Keratinocyte (primary cell): ENCODE measurements around the gene WDPCP. TPM values are rescaled to one million over a fixed set of nuclear protein-coding genes. Genes with fewer than 3 reads are reported as not detected.

ENCODE experiments used
- DNase-seq: peaks from one replicate; pipeline ENCODE4 v3.0.0-alpha.2; 2011; ENCODE audit warnings: low read depth, missing footprints, low spot score
- FAIRE-seq: peaks from 2 replicates; lab custom pipeline; 2011; peaks lifted over from hg19 to GRCh38; lab: Jason Lieb, UNC
- H2AFZ ChIP-seq: 2 replicates; pipeline ENCODE4 v1.6.0; 2012; ENCODE audit warnings: low read length, control low read depth, inconsistent platforms; ENCODE audit not compliant: control insufficient read depth
- H3K27ac ChIP-seq: 2 replicates; pipeline ENCODE4 v1.5.1; 2011; ENCODE audit warnings: low read length; ENCODE audit not compliant: control insufficient read depth, insufficient read depth
- H3K27me3 ChIP-seq: 3 replicates; pipeline ENCODE4 v1.6.0; 2011; ENCODE audit warnings: low read length; ENCODE audit not compliant: control insufficient read depth, insufficient read depth; ENCODE audit errors: extremely low read depth
- H3K36me3 ChIP-seq, 2 experiments: 2 replicates in 1 of 2; 3 replicates in 1 of 2; pipeline ENCODE4 v1.5.1; 2011; ENCODE audit warnings: low read length in 2 of 2, mild to moderate bottlenecking in 1 of 2; ENCODE audit not compliant: control insufficient read depth in 2 of 2, insufficient read depth in 2 of 2; ENCODE audit errors: extremely low read depth in 1 of 2
- H3K4me1 ChIP-seq: 3 replicates; pipeline ENCODE4 v1.5.1; 2011; ENCODE audit warnings: low read length; ENCODE audit not compliant: control insufficient read depth, insufficient read depth; ENCODE audit errors: extremely low read depth
- H3K4me2 ChIP-seq: 3 replicates; pipeline ENCODE4 v1.6.0; 2011; ENCODE audit warnings: low read depth, low read length; ENCODE audit not compliant: control insufficient read depth, insufficient read depth; ENCODE audit errors: extremely low read depth
- H3K4me3 ChIP-seq, 3 experiments: fragments of 200-600 bp in 1 of 3; sonication (generic) in 1 of 3; 2 replicates in 2 of 3; 3 replicates in 1 of 3; pipeline ENCODE4 v1.5.1; 2011 to 2016; ENCODE audit warnings: low read length in 3 of 3, mild to moderate bottlenecking in 3 of 3, control low read depth in 2 of 3, inconsistent platforms in 1 of 3, low read depth in 1 of 3, mixed read lengths in 1 of 3, mixed run types in 1 of 3, moderate library complexity in 1 of 3; ENCODE audit not compliant: control insufficient read depth in 2 of 3, insufficient read depth in 2 of 3; ENCODE audit errors: extremely low read depth in 1 of 3
- H3K79me2 ChIP-seq: 2 replicates; pipeline ENCODE4 v1.6.0; 2012; ENCODE audit warnings: low read length; ENCODE audit not compliant: control insufficient read depth, insufficient read depth
- H3K9ac ChIP-seq: 3 replicates; pipeline ENCODE4 v1.6.0; 2011; ENCODE audit warnings: low read length; ENCODE audit not compliant: control insufficient read depth, insufficient read depth; ENCODE audit errors: extremely low read depth
- H3K9me1 ChIP-seq: 3 replicates; pipeline ENCODE4 v1.6.0; 2011; ENCODE audit warnings: low read length; ENCODE audit not compliant: control insufficient read depth, insufficient read depth; ENCODE audit errors: extremely low read depth
- H3K9me3 ChIP-seq: 2 replicates; pipeline ENCODE4 v1.5.1; 2012; ENCODE audit warnings: low read depth, low read length; ENCODE audit not compliant: control insufficient read depth
- H4K20me1 ChIP-seq: 3 replicates; pipeline ENCODE4 v1.6.0; 2011; ENCODE audit warnings: low read length; ENCODE audit not compliant: control insufficient read depth, insufficient read depth; ENCODE audit errors: extremely low read depth
- EZH2 ChIP-seq: IDR thresholded peaks from one replicate; pipeline ENCODE4 v1.6.1; 2012; ENCODE audit warnings: inconsistent platforms, mild to moderate bottlenecking, low read length, moderate library complexity
- dilution Hi-C: fragments of 300-500 bp; cut with MboI; formaldehyde crosslinking; loops from one replicate; pipeline ENCODE4 v1.7.0; 2020; ENCODE audit warnings: low sequenced_read_pairs; ENCODE audit not compliant: extremely low pct_ligation_motif_present
- polyA plus RNA-seq, 5 experiments: library from polyadenylated mRNA; depleted of rRNA in 3 of 5; stranded (reverse) in 3 of 5; stranded (forward) in 1 of 5; unstranded in 1 of 5; fragments of >200 nt; gene quantifications; 1 replicate in 1 of 5; 2 replicates in 3 of 5; 3 replicates in 1 of 5; pipeline versions ENCODE4 v1.2.1 to v1.2.3, GENCODE V29; 2011 to 2012; ENCODE audit warnings: missing spikeins in 2 of 5, low read depth in 1 of 5, low replicate concordance in 1 of 5
- TF ChIP-seq, protein P1 (sequence below), 3 experiments: IDR thresholded peaks in 1 of 3; conservative IDR thresholded peaks in 1 of 3; optimal IDR thresholded peaks in 1 of 3; 2 replicates in 2 of 3; 3 replicates in 1 of 3; pipeline versions ENCODE3 to v1.5.1; 2011; ENCODE audit warnings: low read length in 3 of 3, mild to moderate bottlenecking in 3 of 3, moderate library complexity in 2 of 3, control low read depth in 1 of 3, inconsistent platforms in 1 of 3; ENCODE audit not compliant: insufficient read depth in 2 of 3; ENCODE audit errors: extremely low read depth in 1 of 3

WDPCP gene
- polyA plus RNA-seq, 1 donor (not counting 4 experiments of a cell fraction or from before 2014, with no cell fraction given), result 2.9 TPM

DNA sequence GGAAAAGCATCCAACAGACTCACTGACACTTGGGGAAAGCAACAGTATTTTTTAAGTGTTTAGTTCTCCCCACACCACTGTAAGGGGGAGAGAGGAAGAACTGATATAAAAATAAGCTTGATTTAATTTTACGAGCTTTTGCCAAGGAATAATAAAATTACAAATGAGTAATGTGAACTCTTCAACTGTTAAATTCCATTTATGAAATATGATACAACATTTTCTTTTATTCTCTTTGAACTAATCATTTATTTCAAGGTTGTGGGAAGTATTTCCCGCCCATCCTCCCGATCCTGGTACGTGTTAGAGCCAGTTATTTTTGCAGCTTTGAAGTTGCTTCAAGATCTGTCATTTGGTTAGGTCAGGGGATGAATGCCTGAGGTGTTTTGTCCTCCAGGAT is 35.2 kb downstream of the WDPCP start:
- H3K36me3 ChIP-seq, result no peaks in the 10 kb centered on the region
- DNase-seq, result no peak
- H3K9me3 ChIP-seq, result no peaks in the 10 kb centered on the region
- no peak overlapping the region for H3K4me2 ChIP-seq
- H3K9ac ChIP-seq, result no peak overlapping the region
- FAIRE-seq, result no peak
- H3K27ac ChIP-seq, result no peak overlapping the region
- H4K20me1 ChIP-seq, result no peaks in the 10 kb centered on the region
- H3K4me1 ChIP-seq, result no peaks in the 10 kb centered on the region
- H3K4me3 ChIP-seq, result no peak overlapping the region
- H3K27me3 ChIP-seq, result no peaks in the 10 kb centered on the region
- H3K79me2 ChIP-seq, result no peaks in the 10 kb centered on the region
- no peak for TF ChIP-seq EZH2
- TF ChIP-seq, protein P1, sequence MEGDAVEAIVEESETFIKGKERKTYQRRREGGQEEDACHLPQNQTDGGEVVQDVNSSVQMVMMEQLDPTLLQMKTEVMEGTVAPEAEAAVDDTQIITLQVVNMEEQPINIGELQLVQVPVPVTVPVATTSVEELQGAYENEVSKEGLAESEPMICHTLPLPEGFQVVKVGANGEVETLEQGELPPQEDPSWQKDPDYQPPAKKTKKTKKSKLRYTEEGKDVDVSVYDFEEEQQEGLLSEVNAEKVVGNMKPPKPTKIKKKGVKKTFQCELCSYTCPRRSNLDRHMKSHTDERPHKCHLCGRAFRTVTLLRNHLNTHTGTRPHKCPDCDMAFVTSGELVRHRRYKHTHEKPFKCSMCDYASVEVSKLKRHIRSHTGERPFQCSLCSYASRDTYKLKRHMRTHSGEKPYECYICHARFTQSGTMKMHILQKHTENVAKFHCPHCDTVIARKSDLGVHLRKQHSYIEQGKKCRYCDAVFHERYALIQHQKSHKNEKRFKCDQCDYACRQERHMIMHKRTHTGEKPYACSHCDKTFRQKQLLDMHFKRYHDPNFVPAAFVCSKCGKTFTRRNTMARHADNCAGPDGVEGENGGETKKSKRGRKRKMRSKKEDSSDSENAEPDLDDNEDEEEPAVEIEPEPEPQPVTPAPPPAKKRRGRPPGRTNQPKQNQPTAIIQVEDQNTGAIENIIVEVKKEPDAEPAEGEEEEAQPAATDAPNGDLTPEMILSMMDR (optimal IDR thresholded peaks at IDR 0.05 in 1 of 3, IDR thresholded peaks at IDR 0.05 in 1 of 3, conservative IDR thresholded peaks at IDR 0.05 in 1 of 3; ENCODE audit: extremely low read depth in 1 of 3, insufficient read depth in 2 of 3, low read length in 3 of 3), result no peak
- H3K9me1 ChIP-seq, result no peaks in the 10 kb centered on the region
- H2AFZ ChIP-seq, result no peak overlapping the region
- dilution Hi-C loops, result no loop called here

DNA sequence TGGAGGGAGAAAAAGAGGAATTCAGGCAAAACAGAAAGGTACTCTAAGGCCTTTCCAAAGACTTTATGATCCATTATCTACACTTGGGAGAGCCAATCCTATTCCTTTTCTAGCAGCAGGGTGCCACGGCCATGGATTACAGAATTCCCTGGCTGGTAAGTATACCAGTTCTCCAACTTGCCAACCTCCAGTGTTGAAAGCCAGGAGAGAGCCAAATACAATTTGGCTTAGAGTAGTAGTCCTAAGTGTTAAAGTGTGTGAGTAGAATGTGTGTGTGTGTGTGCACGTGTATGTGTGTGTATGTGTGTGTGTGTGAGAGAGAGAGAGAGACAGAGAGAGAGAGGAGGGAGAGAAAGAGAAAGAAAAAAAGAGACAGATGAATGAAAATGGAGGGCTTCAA is 43.3 kb downstream of the WDPCP start:
- Histone ChIP-seq H3K9ac (no peak overlapping the region), H3K27me3 (no peaks in the 10 kb centered on the region), H3K9me3 (no peaks in the 10 kb centered on the region), H2AFZ (no peak overlapping the region), H3K27ac (no peak overlapping the region), H3K79me2 (no peaks in the 10 kb centered on the region), H3K4me3 (no peak overlapping the region), H3K4me1 (no peaks in the 10 kb centered on the region), H4K20me1 (no peaks in the 10 kb centered on the region), H3K36me3 (no peaks in the 10 kb centered on the region), H3K4me2 (no peak overlapping the region), H3K9me1 (no peaks in the 10 kb centered on the region)
- DNase-seq (no peak), FAIRE-seq (no peak)
- TF ChIP-seq EZH2, result no peak
- TF ChIP-seq, protein P1 (optimal IDR thresholded peaks at IDR 0.05 in 1 of 3, IDR thresholded peaks at IDR 0.05 in 1 of 3, conservative IDR thresholded peaks at IDR 0.05 in 1 of 3; ENCODE audit: extremely low read depth in 1 of 3, insufficient read depth in 2 of 3, low read length in 3 of 3), result no peak
- dilution Hi-C loops, result no loop called here
